Ascending aorta (tissue), 2 donors: Measurements from ENCODE around the gene FAM240B. TPM values are rescaled to one million over a fixed set of nuclear protein-coding genes. Genes with fewer than 3 reads are reported as not detected.

Experiments used
- DNase-seq, 2 donors: peaks; one replicate each; pipeline ENCODE4 v3.0.0-alpha.2; 2019; ENCODE audit warnings: low spot score in 2 of 2
- H3K27ac ChIP-seq, 2 donors: fragments of 200-600 bp; sonication (generic); one replicate each; pipeline ENCODE4 v1.5.1; 2016 to 2017; ENCODE audit warnings: mild to moderate bottlenecking in 1 of 2
- H3K27me3 ChIP-seq: fragments of 200-600 bp; sonication (generic); one replicate; pipeline ENCODE4 v1.5.1; 2017
- H3K36me3 ChIP-seq, 2 donors: fragments of 200-600 bp; sonication (generic); one replicate each; pipeline ENCODE4 v1.5.1; 2016
- H3K4me1 ChIP-seq, 2 donors: fragments of 200-600 bp; sonication (generic); one replicate each; pipeline ENCODE4 v1.5.1; 2016 to 2017; ENCODE audit warnings: mild to moderate bottlenecking in 1 of 2
- H3K4me3 ChIP-seq, 2 donors: fragments of 200-600 bp; sonication (generic); one replicate each; pipeline ENCODE4 v1.5.1; 2016 to 2017; ENCODE audit warnings: mild to moderate bottlenecking in 1 of 2
- H3K9me3 ChIP-seq, 2 donors: fragments of 200-600 bp; sonication (generic); one replicate each; pipeline ENCODE4 v1.5.1; 2016
- CTCF ChIP-seq, 3 experiments: fragments of 200-600 bp in 2 of 3; fragments of 450-650 bp in 1 of 3; sonication (generic) in 2 of 3; IDR thresholded peaks; one replicate each; pipeline ENCODE4 v1.5.1; 2016 to 2019; ENCODE audit warnings: antibody characterized with exemption in 3 of 3, mild to moderate bottlenecking in 1 of 3, moderate library complexity in 1 of 3
- intact Hi-C: fragments of 100-400 bp; cut with DNase I; formaldehyde crosslinking; loops from one replicate; pipeline ENCODE4 v1.15.1; 2023
- total RNA-seq: library from RNA; depleted of rRNA; stranded (reverse); fragments of >200 nt; gene quantifications from one replicate; pipeline ENCODE4 v1.1.0, GENCODE V29; 2016

Gene FAM240B
- total RNA-seq, 1 donor from 2014 or later: not detected

- H3K4me1 ChIP-seq: no peaks in the 10 kb centered on the region
- H3K9me3 ChIP-seq: no peaks in the 10 kb centered on the region
- no peaks in the 10 kb centered on the region for H3K36me3 ChIP-seq
- TF ChIP-seq CTCF (IDR thresholded peaks at IDR 0.05): no peak
- H3K4me3 ChIP-seq: no peak overlapping the region
- no peak overlapping the region for H3K27ac ChIP-seq
- intact Hi-C loops: no loop called here
- H3K27me3 ChIP-seq: no peaks in the 10 kb centered on the region
- no peak for DNase-seq
Measured at GRCh38 chr9:38715684-38716083, 4.2 kb downstream of the FAM240B start.

GRCh38 chr9:38713426-38713825 lies 6.5 kb downstream of the FAM240B start:
- TF ChIP-seq CTCF (IDR thresholded peaks at IDR 0.05): no peak
- intact Hi-C loops: no loop called here
- H3K4me3 ChIP-seq: no peak overlapping the region
- no peak overlapping the region for H3K27ac ChIP-seq
- H3K27me3 ChIP-seq: no peaks in the 10 kb centered on the region
- DNase-seq: no peak
- H3K9me3 ChIP-seq: no peaks in the 10 kb centered on the region
- no peaks in the 10 kb centered on the region for H3K36me3 ChIP-seq
- no peaks in the 10 kb centered on the region for H3K4me1 ChIP-seq

GRCh38 chr9:38708759-38709158 lies 11.2 kb downstream of the FAM240B start:
- Histone ChIP-seq H3K4me1 (no peaks in the 10 kb centered on the region), H3K27me3 (no peaks in the 10 kb centered on the region), H3K27ac (no peak overlapping the region), H3K9me3 (no peaks in the 10 kb centered on the region), H3K36me3 (no peaks in the 10 kb centered on the region), H3K4me3 (no peak overlapping the region)
- no peak for TF ChIP-seq CTCF (IDR thresholded peaks at IDR 0.05)
- no peak for DNase-seq
- intact Hi-C loops: no loop called here

- no peak for TF ChIP-seq CTCF (IDR thresholded peaks at IDR 0.05)
- Histone ChIP-seq H3K4me3 (no peak overlapping the region), H3K27me3 (no peaks in the 10 kb centered on the region), H3K4me1 (no peaks in the 10 kb centered on the region), H3K36me3 (no peaks in the 10 kb centered on the region), H3K9me3 (no peaks in the 10 kb centered on the region), H3K27ac (no peak overlapping the region)
- DNase-seq: no peak
- intact Hi-C loops: no loop called here
Measured at GRCh38 chr9:38707885-38708637, 11.9 kb downstream of the FAM240B start.

- Histone ChIP-seq H3K4me1 (no peaks in the 10 kb centered on the region), H3K27ac (no peak overlapping the region), H3K36me3 (no peaks in the 10 kb centered on the region), H3K4me3 (no peak overlapping the region), H3K27me3 (no peaks in the 10 kb centered on the region), H3K9me3 (no peaks in the 10 kb centered on the region)
- TF ChIP-seq CTCF (IDR thresholded peaks at IDR 0.05): no peak
- intact Hi-C loops: no loop called here
- DNase-seq: no peak
Measured at GRCh38 chr9:38706493-38706892, 13.4 kb downstream of the FAM240B start.

GRCh38 chr9:38705917-38706316 lies 14.0 kb downstream of the FAM240B start:
- Histone ChIP-seq H3K4me1 (no peaks in the 10 kb centered on the region), H3K27me3 (no peaks in the 10 kb centered on the region), H3K4me3 (no peak overlapping the region), H3K36me3 (no peaks in the 10 kb centered on the region), H3K9me3 (no peaks in the 10 kb centered on the region), H3K27ac (no peak overlapping the region)
- no peak for DNase-seq
- no peak for TF ChIP-seq CTCF (IDR thresholded peaks at IDR 0.05)
- intact Hi-C loops: no loop called here
